K562 (cell line): Measurements from ENCODE around the gene CSE1L.
"Not testable (repeated sequence)": the region's sequence is repeated elsewhere in the genome, so short reads cannot be mapped to it uniquely, and the experiment has no call there.

Source experiments
- BHLHE40 ChIP-seq: IDR thresholded peaks from 2 replicates; pipeline ENCODE4 v1.6.1; 2011; ENCODE audit warnings: low read length, improper control_type of control experiment
- CTCF ChIP-seq, 3 experiments: IDR thresholded peaks in 2 of 3; conservative IDR thresholded peaks in 1 of 3; 2 replicates each; pipeline ENCODE4 v1.5.1; 2011 to 2012; ENCODE audit warnings: low read length in 3 of 3, mild to moderate bottlenecking in 3 of 3, control low read depth in 2 of 3, improper control_type of control experiment in 1 of 3, inconsistent platforms in 1 of 3, low read depth in 1 of 3, mixed read lengths in 1 of 3, moderate library complexity in 1 of 3; ENCODE audit not compliant: insufficient read depth in 2 of 3
- DMBX1 ChIP-seq: fragments of 250-450 bp; sonication (Bioruptor Pico); IDR thresholded peaks from 2 replicates; pipeline ENCODE4 v1.8.0; 2022; ENCODE audit warnings: inconsistent platforms, mild to moderate bottlenecking, moderate library complexity, borderline replicate concordance
- DPF2 ChIP-seq: fragments of 450-650 bp; IDR thresholded peaks from 2 replicates; pipeline ENCODE4 v1.6.1; 2016
- E2F1 ChIP-seq: sonication (generic); formaldehyde crosslinking; IDR thresholded peaks from 2 replicates; pipeline ENCODE4 v1.8.1; 2023; ENCODE audit warnings: mild to moderate bottlenecking, missing genetic modification reagents, moderate library complexity
- MAFK ChIP-seq: IDR thresholded peaks from 2 replicates; pipeline ENCODE4 v1.6.1; 2011; ENCODE audit warnings: low read length, improper control_type of control experiment
- NONO ChIP-seq, 2 experiments: fragments of 200-400 bp in 1 of 2; fragments of 450-650 bp in 1 of 2; formaldehyde crosslinking in 1 of 2; IDR thresholded peaks; 2 replicates each; pipeline ENCODE4 v1.6.1; 2017; ENCODE audit warnings: low read depth in 2 of 2, mild to moderate bottlenecking in 2 of 2, moderate library complexity in 2 of 2, low read length in 1 of 2
- POLR2A ChIP-seq: fragments of 450-650 bp; conservative IDR thresholded peaks from 2 replicates; pipeline ENCODE4 v1.6.1; 2016
- ZNF253 ChIP-seq: fragments of 250-450 bp; sonication (Bioruptor Pico); conservative IDR thresholded peaks from 2 replicates; pipeline ENCODE4 v1.6.1; 2021; ENCODE audit warnings: mild to moderate bottlenecking
- ZNF551 ChIP-seq: fragments of 250-450 bp; sonication (Bioruptor Pico); IDR thresholded peaks from 2 replicates; pipeline ENCODE4 v1.5.0; 2021; ENCODE audit warnings: mild to moderate bottlenecking, moderate library complexity
- ZNF766 ChIP-seq: fragments of 200-800 bp; sonication (Bioruptor generic); conservative IDR thresholded peaks from 2 replicates; pipeline ENCODE4 v1.6.1; 2016; ENCODE audit warnings: missing genetic modification characterization, missing compliant biosample characterization
- TF ChIP-seq, protein P1 (sequence below): fragments of 200-800 bp; sonication (Bioruptor generic); IDR thresholded peaks from 2 replicates; pipeline ENCODE4 v1.6.1; 2017; ENCODE audit warnings: missing genetic modification characterization, missing compliant biosample characterization
- TF ChIP-seq, protein P2 (sequence below): fragments of 450-650 bp; formaldehyde crosslinking; IDR thresholded peaks from 2 replicates; pipeline ENCODE4 v1.4.0; 2022; ENCODE audit warnings: missing genetic modification characterization

DNA sequence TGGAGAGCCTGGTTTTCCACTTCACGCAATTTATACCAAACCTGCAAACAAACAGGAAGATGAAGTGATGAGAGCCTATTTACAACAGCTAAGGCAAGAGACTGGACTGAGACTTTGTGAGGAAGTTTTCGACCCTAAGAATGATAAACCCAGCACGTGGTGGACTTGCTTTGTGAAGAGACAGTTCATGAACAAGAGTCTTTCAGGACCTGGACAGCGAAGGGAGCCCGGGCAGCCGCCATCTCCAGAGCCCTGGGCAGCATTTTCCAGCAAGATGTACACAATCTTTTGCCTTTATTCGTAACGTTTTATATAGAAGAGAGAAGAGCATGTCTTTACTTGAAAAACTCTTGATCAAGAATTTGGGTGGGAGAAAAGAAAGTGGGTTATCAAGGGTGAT, 88.7 kb downstream of the CSE1L start:
- not testable (repeated sequence) for TF ChIP-seq DPF2; CTCF (IDR thresholded peaks at IDR 0.05 in 2 of 3, conservative IDR thresholded peaks at IDR 0.05 in 1 of 3; ENCODE audit: insufficient read depth in 2 of 3, low read depth in 1 of 3, low read length in 3 of 3); ZNF253 (CRISPR knock-in tag); E2F1 (CRISPR knock-in tag); MAFK; DMBX1 (CRISPR knock-in tag); ZNF766 (CRISPR knock-in tag); ZNF551; POLR2A; NONO (IDR thresholded peaks at IDR 0.05; ENCODE audit: low read depth in 2 of 2, low read length in 1 of 2); BHLHE40
- TF ChIP-seq, protein P1, sequence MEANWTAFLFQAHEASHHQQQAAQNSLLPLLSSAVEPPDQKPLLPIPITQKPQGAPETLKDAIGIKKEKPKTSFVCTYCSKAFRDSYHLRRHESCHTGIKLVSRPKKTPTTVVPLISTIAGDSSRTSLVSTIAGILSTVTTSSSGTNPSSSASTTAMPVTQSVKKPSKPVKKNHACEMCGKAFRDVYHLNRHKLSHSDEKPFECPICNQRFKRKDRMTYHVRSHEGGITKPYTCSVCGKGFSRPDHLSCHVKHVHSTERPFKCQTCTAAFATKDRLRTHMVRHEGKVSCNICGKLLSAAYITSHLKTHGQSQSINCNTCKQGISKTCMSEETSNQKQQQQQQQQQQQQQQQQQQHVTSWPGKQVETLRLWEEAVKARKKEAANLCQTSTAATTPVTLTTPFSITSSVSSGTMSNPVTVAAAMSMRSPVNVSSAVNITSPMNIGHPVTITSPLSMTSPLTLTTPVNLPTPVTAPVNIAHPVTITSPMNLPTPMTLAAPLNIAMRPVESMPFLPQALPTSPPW (CRISPR knock-in tag) = not testable (repeated sequence)
- TF ChIP-seq, protein P2, sequence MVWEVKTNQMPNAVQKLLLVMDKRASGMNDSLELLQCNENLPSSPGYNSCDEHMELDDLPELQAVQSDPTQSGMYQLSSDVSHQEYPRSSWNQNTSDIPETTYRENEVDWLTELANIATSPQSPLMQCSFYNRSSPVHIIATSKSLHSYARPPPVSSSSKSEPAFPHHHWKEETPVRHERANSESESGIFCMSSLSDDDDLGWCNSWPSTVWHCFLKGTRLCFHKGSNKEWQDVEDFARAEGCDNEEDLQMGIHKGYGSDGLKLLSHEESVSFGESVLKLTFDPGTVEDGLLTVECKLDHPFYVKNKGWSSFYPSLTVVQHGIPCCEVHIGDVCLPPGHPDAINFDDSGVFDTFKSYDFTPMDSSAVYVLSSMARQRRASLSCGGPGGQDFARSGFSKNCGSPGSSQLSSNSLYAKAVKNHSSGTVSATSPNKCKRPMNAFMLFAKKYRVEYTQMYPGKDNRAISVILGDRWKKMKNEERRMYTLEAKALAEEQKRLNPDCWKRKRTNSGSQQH (CRISPR knock-in tag) = not testable (repeated sequence)
